Retinal pigment epithelial cell (primary cell): ENCODE measurements around the gene CSMD2.

ENCODE experiments used
- DNase-seq: peaks from one replicate; pipeline ENCODE4 v3.0.0-alpha.2; 2010; ENCODE audit warnings: low read depth
- H3K4me3 ChIP-seq: 2 replicates; pipeline ENCODE4 v1.5.1; 2011; ENCODE audit warnings: mild to moderate bottlenecking, low read length, control low read depth, moderate library complexity
- TF ChIP-seq, protein P1 (sequence below): conservative IDR thresholded peaks from 2 replicates; pipeline ENCODE4 v1.5.1; 2011; ENCODE audit warnings: low read depth, low read length, control low read depth, inconsistent platforms

The CSMD2 gene

DNA sequence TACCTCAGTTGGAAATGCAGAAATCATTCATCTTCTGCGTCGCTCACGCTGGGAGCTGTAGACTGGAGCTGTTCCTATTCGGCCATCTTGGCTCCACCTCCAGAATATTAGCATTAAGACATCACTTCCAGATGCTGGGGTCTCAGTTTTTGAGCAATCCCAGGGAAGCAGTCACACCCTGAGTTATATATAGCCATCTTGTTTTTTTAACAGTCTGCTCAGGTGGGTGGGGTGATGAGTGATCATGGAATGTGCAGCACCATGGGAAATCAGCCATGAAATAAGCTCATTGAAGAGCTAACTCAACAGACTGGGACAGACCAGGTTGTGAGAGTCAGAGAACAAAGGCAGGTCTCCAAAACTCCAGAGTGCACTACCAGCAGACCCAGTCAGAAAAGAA lies 328.1 kb downstream of the CSMD2 start:
- TF ChIP-seq, protein P1, sequence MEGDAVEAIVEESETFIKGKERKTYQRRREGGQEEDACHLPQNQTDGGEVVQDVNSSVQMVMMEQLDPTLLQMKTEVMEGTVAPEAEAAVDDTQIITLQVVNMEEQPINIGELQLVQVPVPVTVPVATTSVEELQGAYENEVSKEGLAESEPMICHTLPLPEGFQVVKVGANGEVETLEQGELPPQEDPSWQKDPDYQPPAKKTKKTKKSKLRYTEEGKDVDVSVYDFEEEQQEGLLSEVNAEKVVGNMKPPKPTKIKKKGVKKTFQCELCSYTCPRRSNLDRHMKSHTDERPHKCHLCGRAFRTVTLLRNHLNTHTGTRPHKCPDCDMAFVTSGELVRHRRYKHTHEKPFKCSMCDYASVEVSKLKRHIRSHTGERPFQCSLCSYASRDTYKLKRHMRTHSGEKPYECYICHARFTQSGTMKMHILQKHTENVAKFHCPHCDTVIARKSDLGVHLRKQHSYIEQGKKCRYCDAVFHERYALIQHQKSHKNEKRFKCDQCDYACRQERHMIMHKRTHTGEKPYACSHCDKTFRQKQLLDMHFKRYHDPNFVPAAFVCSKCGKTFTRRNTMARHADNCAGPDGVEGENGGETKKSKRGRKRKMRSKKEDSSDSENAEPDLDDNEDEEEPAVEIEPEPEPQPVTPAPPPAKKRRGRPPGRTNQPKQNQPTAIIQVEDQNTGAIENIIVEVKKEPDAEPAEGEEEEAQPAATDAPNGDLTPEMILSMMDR = no peak

DNA sequence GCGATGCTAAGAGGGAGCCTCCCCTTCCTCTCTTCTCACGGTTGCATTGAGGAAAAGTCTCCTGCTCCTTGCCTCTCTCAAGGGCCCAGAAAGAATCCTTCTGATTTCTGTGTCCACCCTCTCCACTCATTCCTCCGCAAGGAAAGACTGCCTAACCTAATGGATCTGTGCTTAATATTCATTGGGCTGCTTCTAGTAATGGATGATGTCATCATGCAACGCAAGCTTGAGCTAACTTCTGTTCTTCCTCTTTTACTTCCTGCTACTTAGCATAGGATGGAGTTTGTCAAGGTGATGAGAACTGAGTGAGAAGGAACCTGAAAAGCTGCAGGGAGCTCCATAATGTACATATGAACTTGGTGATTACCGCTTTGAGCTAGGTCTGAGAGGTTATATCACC lies 336.4 kb downstream of the CSMD2 start:
- no peak overlapping the region for H3K4me3 ChIP-seq
- TF ChIP-seq, protein P1 = no peak
- DNase-seq = no peak

More for the DNA sequence above, 328.1 kb downstream of the CSMD2 start:
- H3K4me3 ChIP-seq = no peak overlapping the region
- DNase-seq = no peak

DNA sequence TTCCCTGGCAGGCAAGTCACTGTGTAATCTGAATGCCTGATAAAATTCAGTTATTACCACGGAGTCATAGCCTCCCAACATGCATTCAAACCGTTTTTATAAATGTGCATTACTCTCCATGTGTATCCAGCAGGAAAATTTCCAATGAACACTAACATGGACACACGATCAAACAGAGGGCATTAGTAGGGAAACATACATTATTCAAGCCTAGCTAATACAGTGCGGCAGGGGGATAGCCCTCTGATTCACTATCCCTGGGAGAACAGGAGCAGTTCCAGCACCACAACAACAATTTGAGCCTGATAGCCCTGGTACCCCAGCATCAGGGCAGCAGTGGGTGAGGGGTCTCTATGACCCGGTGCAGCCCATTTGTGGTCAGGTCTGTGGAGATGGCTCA lies 337.0 kb downstream of the CSMD2 start:
- no peak for DNase-seq
- no peak overlapping the region for H3K4me3 ChIP-seq
- TF ChIP-seq, protein P1 = no peak

DNA sequence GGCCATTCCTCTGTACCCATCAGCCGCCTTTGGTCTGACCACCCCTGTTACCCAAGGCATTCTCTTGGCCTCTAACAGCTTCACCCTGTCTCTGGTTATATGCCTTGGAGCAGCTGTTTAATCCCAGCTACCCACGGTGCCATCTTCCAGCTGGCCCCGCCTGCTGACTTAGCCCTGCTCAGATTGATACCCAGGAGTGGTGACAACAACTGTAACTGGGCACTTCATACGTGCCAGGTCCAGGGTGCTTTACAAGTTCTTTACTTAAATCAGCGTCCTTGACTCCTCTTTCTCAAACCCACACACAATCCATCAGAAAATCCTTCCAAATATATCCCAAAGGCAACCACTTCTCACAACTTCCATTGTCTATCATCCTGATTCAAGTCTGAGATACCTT lies 338.3 kb downstream of the CSMD2 start:
- DNase-seq = no peak
- no peak overlapping the region for H3K4me3 ChIP-seq
- TF ChIP-seq, protein P1 = no peak

DNA sequence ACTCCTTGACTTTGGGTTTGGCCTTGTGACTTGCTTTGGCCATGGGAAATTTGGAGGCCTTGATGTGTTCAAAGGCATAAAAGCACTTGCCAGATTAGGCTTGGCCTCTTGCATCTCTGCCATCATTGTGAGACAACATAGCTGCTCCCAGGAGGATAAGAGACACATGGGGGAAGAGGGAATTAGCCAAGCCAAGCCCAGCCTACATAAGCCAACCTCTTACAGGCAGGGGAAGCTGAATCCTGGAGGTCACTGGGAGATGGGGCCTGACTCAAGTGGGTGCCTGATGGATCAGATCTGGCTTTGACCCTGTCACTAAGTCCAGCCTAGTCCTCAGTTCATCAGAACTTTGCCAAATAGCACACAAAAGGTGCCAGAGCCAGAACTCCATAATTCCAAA lies 338.7 kb downstream of the CSMD2 start:
- TF ChIP-seq, protein P1 = no peak
- H3K4me3 ChIP-seq = no peak overlapping the region
- no peak for DNase-seq

DNA sequence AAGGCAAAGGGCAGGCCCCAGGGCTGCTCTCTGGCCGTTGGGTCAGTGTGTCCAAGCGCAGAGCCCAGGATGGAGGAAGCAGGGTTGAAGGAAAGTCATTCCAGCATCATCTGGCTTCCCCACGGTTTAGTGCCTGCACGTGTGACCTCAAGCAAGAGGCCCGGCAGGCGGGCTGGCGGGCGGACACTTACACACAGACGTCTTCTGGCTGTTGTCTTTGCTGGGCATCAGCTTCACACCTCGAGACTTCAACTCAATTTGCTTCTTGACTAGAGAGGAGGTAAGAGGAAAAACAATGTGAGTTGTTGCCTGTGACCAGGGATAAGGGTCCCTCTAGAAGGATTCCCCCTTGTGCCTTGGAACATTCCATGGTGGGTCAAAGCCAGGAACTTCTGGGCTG lies 339.5 kb downstream of the CSMD2 start:
- DNase-seq = no peak
- no peak overlapping the region for H3K4me3 ChIP-seq
- TF ChIP-seq, protein P1 = no peak

DNA sequence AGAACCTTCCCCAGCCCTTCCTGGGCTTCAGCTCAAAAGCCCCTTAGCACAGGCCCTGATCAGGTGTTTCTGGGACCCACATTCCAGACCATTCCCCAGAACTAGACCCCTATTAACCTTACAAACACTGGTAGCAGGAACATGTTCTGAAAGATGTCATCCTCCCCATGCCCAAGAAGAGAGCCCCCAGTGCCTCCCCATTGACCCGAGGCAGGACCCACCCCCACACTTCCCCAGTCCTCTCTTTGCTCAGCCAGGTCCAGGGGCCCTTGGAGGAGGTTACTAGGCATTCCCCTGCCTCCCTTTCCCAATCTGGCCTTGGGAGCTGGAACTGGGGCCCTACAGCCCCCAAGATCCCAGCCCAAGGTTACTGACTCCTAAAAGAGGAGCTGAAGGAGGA lies 340.1 kb downstream of the CSMD2 start:
- DNase-seq = no peak
- TF ChIP-seq, protein P1 = no peak

More for the DNA sequence above, 340.1 kb downstream of the CSMD2 start:
- H3K4me3 ChIP-seq = no peak overlapping the region
